NCI-H2107 treated with DMSO at 0.1 percent for 48 hours (cell line): ENCODE results near the gene YTHDF2.

Source experiments
- DNase-seq: peaks from one replicate; lab custom pipeline; 2025; ENCODE audit not compliant: unreplicated experiment; lab: John Stamatoyannopoulos, UW

The YTHDF2 gene

DNA sequence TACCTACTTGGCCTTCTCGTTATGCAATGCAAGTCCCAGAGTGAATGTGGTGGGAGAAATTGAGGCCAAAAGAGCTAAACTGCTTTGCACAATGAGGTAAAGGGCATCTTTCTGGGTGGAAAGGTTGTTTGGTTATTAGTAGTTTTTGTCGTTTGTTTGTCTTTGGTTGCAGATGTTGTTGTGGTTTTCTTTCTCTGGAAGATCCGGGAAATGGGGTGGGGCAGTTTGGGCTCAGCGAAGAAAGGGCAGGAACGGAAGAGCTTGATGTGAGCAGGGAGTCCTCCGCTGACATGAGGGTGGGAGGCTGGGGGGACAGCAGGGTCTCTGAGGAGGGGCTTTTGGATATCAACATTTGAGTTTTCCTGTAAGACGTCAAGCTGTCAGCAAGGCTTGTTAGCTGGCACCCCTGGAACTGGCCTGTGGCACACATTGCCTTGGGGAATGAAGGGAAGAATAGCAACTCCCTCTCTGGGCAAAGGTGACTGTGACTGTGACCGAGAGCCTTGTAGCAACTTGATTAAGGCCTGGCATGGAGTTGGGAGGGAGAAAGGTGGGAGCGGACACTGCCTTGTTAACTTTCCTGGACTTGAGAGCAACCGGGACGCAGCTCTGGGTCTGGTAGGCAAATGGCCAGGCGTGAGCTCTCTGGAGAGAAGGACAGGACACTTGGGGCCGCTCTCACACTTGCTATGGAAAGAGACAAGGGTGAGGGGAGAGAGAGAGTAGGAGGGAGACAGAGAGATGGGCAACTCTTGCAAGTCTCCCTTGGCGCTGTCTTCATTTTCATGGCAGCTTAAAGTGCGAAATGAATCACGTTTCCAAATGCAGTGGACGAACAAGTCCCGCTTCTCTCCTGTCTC is 59.8 kb downstream of the YTHDF2 start:
- no peak for DNase-seq

DNA sequence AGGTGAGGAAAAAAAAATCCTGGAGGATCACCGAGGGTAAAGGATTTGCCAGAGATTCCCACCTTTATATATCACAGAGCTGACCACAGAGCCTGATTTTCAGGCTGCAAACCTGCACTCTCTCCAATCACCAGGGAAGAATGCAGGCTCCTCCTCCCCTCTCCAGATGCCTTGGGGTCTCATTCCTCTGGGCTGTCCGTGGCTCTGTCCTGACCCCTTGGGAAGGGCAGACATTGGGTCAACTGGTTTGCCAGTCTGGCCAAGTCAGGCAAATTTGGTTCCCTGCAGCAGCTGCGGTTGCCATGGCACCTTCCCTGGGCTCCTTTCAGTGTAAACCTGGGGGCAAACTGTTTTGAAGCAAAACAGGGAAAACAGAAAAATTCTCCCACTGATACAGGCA is 63.6 kb downstream of the YTHDF2 start:
- DNase-seq = no peak

DNA sequence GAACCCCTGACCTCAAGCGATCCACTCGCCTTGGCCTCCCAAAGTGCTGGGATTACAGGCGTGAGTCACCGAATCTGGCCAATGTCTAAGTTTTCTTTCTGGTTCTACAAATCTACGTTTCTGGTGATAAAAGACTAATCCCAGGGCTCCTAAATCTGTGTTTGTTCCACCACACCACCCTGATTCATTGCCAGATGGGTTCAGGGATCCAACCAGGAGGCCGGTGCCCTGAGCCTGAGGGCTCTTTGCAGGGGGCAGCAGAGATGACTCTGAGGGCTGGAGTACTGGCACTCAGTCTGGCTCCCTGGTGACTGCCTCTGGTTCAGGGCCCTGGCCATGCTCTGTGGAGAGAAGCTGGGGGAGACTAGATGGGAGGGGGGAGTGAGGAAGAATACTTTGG is 64.7 kb downstream of the YTHDF2 start:
- no peak for DNase-seq

DNA sequence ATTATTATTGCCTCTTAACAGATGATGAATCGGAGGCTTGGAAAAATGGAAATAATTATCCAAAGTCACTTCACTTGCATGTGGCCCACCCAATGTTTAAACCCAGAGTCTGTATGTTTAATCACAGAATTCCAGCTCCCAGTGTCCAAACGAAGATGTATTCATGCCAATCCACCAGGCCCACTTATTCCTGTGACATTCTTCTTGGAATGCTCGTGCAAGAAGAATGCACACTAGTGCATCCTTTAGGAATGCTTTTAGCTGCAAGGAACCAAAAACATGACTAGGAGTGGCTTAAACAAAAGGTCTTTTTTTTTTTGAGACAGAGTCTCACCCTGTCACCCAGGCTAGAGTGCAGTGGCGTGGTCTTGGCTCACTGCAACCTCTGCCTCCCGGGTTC is 66.3 kb downstream of the YTHDF2 start:
- no peak for DNase-seq

DNA sequence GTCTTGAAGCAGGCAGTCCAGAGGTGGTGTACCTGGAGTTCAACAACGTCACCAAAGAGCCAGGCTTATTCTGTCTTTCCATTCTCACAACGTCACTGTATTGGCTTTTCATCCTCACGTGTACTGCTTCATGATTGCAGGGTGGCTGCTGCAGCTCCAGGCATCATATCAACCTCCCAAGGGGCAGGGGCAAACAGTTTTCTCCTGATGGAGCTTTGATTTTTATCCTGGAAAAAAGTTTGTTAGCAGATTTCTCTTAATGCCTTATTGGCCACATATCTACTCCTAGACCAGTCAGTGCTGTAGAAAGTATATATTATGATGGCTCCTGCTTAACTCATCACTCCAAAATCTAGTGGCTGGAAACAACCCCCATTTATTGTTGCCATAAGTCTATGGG is 66.9 kb downstream of the YTHDF2 start:
- no peak for DNase-seq

DNA sequence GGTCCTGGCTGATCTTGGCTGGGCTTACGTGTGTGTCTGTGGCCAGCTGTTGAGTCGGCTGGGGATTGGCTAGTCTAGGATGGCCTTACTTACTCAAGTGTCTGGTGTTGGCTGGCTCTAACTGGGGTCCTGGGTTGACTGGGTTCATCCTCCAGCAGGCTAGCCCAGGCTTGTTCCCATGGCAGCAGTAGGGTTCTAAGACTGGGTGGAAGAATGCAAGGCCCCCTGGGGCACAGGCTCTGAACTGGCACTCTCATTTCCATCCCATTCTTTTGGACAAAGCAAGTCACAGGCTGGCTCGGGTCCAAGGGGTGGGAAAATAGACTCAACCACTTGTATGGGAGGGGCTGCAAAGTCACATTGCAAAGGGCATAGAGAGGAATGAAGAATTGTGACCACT is 67.3 kb downstream of the YTHDF2 start:
- no peak for DNase-seq

DNA sequence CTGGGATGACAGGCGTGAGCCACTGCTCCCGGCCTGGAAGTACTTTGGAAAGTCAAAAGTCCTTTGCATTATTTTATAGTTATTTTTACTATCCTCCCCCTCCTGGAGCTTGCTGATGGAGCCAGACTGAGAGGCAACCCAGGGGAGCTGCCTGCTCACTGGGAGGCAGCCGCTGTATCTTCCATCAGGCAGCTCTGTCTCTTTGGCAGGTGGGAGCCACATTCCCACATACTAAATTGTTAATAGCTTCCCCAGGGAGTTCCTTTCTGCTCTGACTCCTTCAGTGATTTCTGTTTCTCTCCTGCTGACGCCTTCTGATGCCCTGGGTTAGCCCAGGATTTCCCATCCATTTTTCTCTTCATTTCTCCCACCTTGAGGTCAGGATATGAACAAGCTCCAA is 70.3 kb downstream of the YTHDF2 start:
- peak; percentile 29 for DNase-seq

DNA sequence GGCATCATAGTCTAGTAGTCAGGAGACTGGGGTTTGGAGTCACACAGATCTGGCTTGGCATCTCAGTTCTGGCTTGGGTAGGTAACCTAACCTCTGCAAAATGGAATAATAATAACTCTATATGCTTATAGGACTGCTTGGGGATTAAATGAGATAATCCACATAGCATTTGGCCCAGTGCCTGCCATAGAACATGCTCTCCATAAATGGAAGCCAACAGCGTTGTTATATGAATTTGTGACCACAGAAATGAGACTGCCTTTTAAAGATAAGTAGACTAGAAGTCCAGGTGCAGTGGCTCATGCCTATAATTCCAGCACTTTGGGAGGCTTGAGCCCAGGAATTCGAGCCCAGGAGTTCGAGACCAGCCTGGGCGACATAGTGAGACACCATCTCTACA is 71.2 kb downstream of the YTHDF2 start:
- no peak for DNase-seq

DNA sequence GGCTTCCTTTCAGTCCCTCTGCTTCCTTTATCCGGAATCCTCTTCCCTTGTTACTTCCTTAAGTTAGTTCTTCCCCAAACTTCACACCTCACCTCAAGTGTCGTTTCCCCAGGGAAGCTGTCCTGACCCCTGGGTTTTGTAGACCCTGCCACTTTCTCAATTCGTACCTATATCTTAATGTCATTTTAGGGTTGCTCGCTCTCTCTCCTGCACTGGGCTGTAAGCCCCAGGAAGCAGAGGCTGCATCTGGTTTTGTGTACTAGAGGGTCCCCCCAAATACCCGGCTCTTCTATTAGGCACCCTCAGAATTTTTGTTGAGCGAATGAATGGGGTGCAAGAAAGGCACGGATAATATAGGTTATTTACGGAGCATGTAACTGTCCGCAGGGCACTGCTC is 74.6 kb downstream of the YTHDF2 start:
- no peak for DNase-seq

DNA sequence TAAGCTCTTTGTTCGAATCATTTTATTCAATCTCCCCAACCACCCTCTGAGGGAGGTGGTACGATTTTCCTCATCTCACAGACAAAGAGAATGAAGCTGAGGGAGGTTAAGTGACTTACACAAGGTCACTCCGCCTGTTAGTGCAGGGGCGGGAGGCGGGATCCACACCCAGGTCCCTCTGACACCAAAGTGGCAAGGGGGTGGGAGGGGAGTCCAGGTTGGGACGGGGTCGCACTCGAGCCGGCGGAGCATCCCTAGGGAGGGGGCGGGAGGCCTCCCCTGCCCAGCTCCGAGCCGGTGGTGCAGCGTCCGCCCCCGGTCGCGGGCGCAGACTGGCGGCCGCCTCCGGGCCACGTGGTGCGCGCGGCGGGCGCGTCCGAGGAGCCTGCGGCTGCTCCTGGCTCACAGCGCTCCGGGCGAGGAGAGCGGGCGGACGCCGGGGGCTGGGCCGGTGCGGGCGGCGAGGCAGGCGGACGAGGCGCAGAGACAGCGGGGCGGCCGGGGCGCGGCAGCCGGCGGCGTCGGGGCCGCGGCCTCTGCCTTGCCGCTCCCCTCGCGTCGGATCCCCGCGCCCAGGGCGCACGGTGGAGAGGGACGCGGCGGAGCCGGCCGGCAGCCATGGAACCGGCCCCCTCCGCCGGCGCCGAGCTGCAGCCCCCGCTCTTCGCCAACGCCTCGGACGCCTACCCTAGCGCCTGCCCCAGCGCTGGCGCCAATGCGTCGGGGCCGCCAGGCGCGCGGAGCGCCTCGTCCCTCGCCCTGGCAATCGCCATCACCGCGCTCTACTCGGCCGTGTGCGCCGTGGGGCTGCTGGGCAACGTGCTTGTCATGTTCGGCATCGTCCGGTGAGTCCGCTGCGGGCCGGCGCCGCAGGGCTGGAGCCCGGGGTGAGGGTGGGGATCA is 75.3 kb downstream of the YTHDF2 start, which contains the start of gene OPRD1:
Gene OPRD1 (plus strand): TSS at position 405 of the 903 bp plus-strand sequence. CDS start 214 bp downstream, at position 619.
- no peak for DNase-seq

DNA sequence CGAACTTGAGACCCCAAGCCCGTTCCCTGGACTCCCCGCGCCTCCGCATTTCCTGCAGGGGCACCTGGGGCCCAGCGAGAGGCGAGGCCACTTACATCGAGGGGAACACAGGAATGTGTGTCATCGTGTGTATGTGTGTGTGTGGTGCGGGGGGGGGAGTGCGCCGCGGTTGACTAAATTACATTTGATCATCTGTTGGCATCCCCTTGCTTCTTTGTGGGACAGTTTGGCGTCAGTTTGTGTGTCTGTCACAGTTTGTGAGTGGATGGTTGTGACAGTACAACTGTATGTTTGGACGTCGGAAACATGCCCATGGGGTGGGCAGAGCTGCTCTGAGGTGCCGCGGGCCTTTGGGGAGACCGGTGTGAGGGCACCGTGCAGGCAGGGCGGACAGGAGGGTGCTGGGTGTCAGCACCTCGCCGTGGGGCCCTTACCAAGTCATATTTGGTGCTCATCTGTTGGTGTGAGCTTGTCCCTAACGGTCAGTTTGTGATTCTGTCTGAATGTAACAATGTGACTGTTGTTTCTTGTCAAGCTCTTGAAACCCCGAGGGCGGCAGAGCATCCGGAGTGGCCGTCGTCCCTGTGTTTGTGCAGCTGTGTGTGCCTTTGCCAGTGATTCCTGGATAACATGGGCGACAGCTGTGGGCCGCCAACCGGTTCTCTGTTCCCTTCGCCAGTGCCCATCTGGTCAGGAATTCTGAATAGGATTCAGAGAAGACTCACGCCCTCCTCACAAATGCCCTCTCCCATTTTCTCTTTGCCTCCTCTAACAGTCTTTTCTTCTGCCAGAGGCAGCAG is 76.1 kb downstream of the YTHDF2 start:
- no peak for DNase-seq

DNA sequence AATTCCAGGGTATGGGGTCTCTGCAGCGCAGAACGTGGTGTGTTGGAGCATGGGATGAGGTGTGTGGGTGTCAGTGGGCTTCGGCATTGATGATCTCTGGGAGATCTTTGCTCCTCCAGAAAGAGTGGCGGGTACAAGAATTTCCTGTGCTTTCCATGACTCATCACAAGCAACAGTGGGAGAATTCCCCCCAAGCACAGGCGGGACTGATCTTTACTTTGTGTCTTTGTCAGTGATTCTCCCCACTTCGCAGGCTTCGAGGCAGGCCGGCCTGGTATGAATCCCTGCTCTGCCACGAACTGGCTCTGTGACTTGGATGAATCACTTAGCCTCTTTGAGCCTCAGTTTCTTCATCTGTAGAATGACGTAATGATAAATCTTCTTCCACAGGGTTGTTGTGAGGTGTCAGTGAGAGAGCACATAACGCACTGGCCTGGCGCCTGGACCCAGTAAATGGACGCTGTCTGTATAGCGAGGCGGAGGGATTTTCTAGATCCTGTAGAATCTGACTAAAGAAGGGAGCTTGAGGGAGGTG is 77.3 kb downstream of the YTHDF2 start:
- no peak for DNase-seq

DNA sequence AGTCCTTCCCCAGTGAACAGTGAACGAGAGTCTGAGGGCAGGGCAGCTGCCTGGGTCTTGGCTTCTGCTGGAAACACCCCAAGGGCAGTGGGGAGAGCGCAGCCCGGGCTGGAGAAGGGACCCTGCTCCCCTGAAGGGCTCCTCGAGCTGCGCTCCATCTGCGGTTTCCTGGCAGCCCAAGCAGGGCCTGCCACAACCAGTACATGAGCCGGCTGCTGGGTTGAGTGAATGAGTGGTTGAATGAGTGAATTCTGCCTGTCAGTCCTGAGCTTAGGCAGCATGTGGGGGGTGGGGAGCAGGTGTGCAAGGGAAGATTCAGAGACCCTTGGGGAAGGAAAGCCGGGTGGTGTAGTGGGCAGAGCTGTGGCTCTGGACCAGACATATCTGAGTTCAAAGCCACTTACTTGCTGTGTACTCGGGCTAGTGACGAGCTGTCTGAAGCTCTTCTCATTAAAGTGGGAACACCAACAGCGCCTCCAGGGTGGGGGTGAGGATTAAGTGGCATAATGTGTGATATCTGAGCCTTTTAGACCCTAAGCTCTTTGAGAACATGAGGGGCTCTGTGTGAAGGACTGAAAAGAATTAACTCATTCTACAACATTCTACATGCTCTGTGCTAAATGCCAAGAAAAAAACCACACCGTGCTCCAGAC is 78.9 kb downstream of the YTHDF2 start:
- DNase-seq = peak; percentile 41

DNA sequence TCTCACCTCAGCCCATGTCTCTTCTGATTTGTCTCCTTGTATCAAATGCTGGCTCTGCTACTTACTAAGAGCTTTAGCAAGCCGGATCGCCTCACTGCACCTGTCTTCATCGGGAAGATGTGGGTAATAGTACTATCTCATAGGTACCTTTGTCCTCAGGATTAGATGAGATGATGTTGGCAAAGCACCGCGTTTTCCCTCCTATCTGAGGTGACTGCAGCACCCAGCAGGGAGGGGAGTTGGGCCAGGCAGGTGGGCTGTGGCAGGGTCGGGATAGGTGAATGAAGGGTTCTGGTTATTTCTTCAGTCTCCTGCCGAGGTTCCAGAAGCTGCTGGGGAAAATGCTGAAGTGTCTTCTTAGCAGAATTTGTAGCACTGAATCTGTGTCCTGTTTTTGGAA is 80.4 kb downstream of the YTHDF2 start:
- DNase-seq = no peak

DNA sequence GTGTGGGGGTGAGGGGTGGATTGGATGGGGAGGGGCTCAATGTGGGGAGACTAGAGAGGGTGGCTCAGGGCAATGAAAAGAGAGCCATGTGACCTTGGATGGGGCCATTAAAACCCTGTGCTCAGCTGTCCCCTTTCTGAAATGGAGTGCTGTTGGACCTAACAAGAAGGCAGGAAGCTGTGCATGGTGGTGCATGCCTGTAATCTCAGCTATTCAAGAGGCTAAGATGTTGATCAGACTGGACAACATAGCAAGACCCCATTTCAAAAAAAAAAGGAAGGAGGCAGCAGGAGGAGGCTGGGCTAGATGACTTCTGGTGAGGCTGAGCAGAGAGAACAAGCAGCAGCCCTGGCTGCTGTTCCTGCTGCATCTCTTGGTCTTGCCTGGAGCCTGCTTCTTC is 82.3 kb downstream of the YTHDF2 start:
- no peak for DNase-seq
